Gastrocnemius medialis (tissue), 4 donors: ENCODE results near the gene ADCY4.

Experiments used
- POLR2A ChIP-seq, 2 donors: fragments of 450-650 bp; IDR thresholded peaks; one replicate each; pipeline ENCODE4 v1.6.1; 2017; ENCODE audit warnings: antibody characterized with exemption in 2 of 2, mild to moderate bottlenecking in 2 of 2, moderate library complexity in 2 of 2
- TF ChIP-seq, protein P1 (sequence below), 5 experiments: fragments of 450-650 bp in 3 of 5; fragments of 200-600 bp in 2 of 5; sonication (generic) in 2 of 5; IDR thresholded peaks in 4 of 5; conservative IDR thresholded peaks in 1 of 5; 1 replicate in 4 of 5; 2 replicates in 1 of 5; pipeline ENCODE4 v1.5.1; 2016 to 2019; ENCODE audit warnings: antibody characterized with exemption in 5 of 5, mild to moderate bottlenecking in 3 of 5, moderate library complexity in 3 of 5

DNA sequence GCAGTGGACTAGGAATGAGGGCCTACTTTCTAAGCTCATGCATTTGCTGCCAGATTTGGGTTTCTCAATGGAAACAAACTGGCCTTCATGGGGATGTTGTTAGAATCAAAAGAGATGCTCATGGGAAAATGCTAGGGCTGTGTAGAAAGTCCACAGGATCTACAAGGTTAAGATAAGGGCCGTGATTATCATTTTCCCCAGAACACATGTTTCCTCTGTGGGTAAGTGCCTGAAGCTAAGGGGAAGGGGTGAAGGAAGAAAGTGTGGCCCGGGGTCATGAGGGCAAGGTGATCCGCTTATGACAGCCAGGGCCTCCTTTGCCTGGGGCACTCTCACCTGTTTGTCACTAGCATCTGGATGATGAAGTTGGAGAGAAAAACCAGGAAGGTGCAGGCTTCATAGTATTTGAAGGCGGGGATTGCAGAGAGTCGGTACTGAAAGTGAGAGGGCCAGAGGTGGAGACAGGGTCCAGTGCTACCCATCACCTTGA is 9.8 kb downstream of the ADCY4 start:
- TF ChIP-seq, protein P1, sequence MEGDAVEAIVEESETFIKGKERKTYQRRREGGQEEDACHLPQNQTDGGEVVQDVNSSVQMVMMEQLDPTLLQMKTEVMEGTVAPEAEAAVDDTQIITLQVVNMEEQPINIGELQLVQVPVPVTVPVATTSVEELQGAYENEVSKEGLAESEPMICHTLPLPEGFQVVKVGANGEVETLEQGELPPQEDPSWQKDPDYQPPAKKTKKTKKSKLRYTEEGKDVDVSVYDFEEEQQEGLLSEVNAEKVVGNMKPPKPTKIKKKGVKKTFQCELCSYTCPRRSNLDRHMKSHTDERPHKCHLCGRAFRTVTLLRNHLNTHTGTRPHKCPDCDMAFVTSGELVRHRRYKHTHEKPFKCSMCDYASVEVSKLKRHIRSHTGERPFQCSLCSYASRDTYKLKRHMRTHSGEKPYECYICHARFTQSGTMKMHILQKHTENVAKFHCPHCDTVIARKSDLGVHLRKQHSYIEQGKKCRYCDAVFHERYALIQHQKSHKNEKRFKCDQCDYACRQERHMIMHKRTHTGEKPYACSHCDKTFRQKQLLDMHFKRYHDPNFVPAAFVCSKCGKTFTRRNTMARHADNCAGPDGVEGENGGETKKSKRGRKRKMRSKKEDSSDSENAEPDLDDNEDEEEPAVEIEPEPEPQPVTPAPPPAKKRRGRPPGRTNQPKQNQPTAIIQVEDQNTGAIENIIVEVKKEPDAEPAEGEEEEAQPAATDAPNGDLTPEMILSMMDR (IDR thresholded peaks at IDR 0.05 in 4 of 5, conservative IDR thresholded peaks at IDR 0.05 in 1 of 5) = no peak
- TF ChIP-seq POLR2A (IDR thresholded peaks at IDR 0.05) = no peak
